Epidermal melanocyte (primary cell): ENCODE results near the gene IPP.
"Not testable (repeated sequence)": the region's sequence is repeated elsewhere in the genome, so short reads cannot be mapped to it uniquely, and the experiment has no call there.

Source experiments
- DNase-seq: peaks from one replicate; pipeline ENCODE4 v3.0.0; 2011; ENCODE audit warnings: low spot score; ENCODE audit not compliant: insufficient read length

The IPP gene

DNA sequence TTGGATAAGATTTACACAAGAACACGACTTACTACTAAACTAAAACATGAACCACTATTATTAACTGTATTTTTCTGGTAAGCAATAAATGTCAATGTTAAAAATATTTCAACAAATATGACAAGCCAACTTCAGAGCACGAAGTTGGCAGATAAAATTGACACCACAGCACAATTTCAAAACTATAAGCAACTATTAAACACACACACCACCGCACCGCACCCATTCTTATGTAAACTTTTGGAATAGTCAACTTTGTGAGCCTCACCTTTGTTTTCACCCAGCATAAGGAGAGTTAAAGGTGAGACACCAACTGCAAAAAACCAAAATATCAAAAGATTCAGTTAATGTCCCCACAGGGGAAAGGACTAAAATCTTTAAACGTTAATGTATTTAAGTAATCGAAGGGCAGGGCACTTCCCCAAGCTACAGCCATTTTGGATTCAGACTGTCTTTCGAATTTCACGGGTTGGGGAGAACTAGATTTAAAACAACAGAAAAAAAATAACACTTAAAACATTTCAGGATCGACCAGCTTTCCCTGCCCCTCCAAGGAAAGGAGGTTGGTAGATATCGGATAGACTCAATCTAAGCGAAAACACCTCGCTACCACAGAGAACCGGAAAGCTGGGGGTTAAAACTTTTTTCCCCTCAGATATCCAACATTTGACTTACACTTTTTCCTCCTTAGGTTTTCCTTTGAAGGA is 65.0 kb downstream of the IPP start:
- DNase-seq = no peak

DNA sequence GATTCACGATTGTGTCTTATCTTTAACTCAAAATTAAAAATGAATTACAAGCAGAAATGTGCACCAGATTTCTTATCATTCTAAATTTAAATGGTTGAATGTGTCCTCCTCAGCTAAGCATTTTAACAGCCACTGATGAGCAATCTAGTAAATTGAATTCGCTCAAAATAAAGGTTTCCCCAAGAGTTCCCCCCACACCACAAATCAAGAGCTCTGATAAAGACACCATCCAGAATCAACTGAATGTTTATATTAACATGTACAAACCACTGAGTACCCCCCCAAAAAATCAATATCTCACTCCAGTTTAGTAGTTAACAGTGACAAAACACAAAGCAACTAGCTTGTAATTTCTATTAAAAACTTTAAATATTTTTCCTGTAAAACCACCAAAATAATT is 66.1 kb downstream of the IPP start:
- DNase-seq = no peak

DNA sequence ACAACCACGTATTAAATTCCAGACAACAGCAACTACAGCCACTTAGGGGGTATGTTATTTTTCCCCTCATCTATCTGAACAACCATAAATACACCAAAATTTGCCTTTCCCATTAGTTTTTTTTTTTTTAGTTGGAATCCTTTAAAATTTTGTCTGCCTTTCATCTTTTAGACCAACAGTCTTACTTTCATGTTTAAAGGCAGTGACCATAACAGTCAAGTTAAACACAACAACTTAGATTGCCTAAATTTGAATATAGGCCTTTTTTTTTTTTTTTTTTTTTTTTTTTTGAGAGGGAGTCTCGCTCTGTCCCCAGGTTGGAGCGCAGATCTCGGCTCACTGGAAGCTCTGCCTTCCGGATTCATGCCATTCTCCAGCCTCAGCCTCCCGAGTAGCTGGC is 67.5 kb downstream of the IPP start:
- DNase-seq = no peak

DNA sequence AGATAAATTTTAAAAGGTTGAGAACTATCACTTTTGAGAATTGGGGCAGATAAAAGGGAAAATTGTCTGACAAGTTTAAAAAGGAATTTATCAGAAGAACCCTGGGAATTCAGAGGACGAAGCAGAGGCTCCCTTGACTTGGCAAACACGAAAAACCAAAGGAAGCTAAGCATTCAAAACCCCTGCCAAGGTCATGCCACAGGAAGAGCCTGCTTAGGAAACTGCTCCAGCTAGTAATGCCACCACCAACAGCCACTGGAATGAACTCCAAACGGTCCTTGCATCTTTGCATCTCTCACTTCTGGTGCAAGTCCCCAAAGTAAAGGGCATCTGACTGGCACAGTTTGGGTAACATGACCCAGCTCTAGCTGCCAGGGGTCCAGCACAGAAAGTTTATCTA is 71.3 kb downstream of the IPP start:
- DNase-seq = no peak

DNA sequence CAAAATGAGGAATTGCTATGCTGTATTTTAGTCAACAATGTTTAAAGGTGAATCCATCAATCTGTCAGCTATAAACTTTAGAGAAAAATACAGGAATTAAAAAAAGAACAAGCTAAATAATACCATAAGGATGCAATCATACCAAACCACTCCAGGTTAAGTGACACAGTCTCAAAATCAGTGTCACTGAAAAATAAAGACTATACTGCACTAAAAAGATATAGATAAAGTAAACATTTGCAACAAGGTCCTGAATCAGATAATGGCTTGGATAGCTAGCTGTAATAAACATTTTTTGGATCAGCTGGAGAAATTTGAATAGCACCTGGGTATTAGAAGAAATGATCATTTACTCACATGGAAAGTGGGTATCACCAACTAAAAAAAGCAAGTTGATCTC is 72.0 kb downstream of the IPP start:
- DNase-seq = no peak

DNA sequence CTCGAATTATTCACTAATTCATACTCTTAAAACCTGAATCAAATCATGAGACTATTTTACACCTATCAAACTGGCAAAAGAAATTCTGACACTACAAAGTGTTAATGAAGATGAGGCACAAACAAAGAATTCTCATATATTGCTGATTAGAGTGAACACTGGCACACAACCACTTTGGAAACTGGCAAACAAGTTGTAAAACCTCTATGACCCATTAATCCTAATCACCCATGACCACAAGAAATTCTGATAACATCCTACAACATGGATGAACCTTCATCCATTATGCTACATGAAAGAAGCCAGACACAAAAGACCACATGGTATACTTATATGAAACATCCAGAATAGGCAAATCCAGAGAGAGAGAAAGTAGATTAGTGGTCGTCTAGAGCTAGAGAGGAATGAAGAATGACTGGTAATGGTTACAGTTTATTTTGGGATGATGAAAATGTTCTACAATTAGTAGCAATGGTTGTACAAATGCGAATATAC is 72.7 kb downstream of the IPP start:
- DNase-seq = no peak

DNA sequence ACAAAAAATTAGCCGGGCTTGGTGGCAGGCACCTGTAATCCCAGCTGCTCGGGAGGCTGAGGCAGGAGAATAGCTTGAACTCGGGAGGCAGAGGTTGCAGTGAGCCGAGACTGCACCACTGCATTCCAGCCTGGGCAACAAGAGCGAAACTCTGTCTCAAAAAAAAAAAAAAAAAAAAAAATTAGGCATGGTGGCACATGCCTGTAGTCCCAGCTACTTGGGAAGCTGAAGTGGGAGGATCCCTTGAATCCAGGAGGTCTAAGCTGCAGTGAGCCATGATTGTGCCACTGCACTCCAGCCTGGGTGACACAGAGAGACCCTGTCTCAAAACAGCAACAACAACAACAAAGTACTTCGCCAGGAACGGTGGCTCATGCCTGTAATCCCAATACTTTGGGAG is 73.9 kb downstream of the IPP start:
- DNase-seq = not testable (repeated sequence)

DNA sequence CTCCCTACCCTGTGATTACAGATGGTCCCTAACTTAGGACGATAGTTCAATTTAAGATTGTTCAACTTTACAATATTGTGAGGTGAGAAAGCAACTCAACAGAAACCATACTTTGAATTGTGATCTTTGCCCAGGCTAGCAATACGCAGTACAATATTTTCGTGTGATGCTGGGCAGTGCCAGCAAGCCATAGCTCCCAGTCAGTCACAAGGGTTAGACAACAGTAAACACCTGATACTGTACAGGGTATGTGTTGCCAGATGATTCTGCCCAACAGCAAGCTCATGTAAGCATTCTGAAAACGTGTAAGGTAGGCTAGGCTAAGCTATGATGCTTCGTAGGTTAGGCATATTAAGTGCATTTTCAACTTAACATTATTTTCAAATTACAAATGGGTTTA is 76.0 kb downstream of the IPP start:
- DNase-seq = no peak

DNA sequence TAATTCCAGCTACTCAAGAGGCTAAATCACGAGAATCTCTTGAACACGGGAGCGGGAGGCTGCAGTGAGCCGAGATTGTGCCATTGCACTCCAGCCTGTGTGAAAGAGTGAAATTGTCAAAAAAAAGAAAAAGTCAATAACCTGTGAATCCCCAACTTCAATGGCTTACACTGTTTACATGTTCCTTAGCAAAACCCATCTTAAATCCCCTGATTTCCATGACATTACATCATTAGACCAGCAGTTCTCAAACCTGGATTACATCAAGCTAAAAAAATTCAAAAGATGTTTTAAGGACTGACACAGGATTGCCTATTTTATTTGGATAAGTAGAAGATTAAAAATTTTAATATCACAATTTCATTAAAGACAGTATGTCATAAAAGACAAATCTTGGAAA is 76.5 kb downstream of the IPP start:
- DNase-seq = no peak

DNA sequence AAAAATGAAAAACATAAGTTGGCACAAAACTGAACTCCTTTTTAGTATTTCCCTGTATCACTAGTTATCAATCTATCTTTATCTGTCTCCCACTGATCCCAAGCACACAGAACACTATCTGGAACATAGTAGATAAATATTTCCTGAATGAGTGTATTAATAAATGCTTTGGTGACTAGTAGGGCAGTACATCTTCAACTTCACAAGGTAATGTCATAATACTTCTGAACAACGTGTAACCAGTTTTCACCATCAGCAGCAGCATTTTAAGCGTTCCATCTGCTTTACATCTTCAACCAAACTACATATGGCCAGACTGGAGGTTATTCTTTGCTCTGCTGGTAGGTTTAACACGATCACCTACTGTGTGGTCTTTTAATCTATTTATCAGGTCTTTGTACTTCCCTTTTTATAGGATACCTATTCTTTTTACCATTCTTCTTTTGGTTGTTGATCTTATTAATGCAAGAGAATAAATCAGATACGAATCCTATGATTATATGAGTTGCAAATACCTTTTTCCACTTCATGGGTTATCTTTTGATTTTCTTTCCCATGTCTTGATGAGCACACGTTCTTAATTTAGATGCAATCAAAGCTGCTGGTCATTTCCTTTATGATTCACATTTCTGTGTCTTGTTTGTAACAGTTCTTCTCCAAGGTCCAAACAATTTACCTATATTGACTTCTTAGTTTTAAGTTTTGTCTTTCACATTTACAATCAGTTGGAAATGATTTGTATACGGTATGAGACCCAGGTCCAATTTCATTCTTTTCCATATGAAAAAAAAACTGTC is 80.4 kb downstream of the IPP start:
- DNase-seq = no peak

DNA sequence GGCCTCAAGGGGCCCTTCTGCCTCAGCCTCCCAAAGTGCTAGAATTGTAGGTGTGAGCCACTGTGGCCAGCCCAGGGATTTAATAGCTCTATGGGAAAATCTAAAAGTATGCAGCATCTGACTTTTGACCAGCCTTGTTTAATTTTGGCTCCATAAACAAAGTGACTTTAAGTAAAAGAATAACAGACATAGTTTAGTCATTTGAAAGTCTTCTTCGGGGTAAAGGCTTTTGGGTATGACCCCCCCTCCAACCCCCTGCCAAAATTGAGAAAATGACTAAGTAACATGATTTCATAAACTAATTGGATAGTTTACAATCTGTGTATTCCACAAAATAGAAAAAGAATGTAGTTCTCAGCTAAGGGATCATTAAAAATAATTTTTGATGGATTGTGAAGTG is 81.1 kb downstream of the IPP start:
- no peak for DNase-seq

DNA sequence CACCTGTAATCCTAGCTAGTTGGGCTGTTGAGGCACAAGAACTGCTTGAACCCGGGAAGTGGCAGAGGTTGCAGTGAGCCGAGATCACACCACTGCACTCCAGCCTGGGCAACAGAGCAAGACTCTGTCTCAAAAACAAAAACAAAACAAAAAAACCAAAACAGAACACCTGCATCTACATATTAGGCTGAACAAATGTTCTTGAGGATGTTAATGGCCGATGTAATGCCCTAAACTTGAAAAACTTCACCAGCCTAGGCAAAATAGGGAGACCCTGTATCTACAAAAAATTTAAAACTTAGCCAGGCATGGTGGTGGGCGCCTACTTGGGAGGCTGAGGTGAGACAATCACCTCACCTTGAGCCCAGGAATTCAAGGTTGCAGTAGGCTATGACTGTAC is 81.9 kb downstream of the IPP start:
- no peak for DNase-seq

DNA sequence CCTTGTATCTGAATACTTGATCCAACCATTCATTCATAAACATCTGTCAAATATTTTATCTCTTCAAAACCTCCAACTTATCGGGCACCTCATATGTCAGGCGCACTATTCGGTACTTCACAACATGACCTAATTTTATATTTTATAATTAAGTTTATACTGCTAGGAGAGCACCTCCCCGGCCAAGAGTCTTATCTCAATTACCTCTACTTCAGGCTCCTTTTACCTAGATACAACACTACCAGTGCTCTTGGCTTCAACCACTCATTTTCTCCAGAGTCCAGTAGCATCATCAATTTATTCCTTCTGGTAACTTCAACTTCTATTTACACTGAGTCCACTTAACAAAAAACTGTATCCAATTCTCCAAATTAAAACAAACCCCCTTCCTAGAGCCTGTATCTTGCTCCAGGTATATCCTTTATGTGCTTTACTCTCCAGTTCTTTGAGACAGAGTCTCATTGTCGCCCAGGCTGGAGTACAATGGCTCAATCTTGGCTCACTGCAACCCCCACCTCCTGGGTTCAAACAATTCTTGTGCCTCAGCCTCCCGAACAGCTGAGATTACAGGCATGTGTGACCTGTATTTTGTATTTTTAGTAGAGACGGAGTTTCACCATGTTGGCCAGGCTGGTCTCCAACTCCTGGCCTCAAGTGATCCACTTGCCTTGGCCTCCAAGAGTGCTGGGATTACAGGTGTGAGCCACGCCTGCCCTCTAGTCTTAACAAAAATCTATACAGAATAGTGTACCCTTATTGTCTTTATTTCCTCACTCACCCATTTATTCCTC is 82.9 kb downstream of the IPP start:
- DNase-seq = no peak

DNA sequence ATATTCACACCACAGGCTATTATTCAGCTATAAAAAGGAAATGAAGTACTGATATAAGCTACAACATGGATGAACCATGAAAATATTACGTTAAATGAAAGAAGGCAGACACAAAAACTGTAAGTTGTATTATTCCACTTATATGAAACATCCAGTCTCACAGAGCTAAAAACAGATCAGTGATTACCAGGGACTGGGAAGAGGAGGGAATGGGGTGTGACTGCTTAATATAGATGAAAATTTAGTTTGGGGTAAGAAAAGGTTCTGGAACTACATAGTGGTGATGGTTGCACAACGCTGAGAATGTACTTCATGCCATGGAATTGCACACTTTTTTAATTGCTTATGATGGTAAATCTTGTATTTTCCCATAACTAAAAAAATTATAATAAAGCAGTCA is 83.6 kb downstream of the IPP start:
- no peak for DNase-seq

DNA sequence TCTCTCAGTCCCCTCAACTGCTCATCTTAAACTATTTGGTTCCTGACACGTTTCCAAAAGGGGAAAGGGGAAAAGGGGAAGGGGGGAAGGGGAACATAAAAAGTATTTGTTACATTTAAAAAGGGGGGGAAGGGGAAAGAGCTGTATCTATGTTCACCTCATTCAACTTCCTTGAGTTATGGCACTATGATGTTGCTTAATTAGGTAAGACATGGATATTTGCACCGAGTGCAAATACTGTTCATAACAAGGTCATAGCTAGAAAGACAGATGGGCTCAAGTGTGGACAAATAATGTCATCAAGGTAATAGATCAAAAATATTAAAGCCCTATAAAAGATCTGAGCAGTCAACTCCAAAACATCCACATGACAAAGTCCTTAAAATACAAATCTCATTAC is 90.1 kb downstream of the IPP start:
- DNase-seq = no peak

DNA sequence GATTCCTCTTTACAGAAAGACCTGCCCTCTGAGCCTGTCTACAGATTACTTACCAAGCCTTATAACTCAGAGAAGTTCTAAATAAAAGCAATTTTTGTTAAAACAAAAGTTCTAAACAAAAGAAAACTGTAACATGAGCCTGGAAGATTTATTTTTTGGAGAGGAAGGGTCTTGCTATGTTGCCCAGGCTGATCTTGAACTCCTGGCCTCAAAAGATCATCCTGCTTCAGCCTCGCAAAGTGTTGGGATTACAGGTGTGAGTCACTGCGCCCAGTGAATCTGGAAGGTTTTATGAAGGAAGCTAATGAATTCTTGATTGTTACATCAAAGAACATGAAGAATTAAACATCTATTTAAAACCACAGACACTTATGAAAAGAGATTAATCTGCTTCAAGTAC is 91.2 kb downstream of the IPP start:
- no peak for DNase-seq

DNA sequence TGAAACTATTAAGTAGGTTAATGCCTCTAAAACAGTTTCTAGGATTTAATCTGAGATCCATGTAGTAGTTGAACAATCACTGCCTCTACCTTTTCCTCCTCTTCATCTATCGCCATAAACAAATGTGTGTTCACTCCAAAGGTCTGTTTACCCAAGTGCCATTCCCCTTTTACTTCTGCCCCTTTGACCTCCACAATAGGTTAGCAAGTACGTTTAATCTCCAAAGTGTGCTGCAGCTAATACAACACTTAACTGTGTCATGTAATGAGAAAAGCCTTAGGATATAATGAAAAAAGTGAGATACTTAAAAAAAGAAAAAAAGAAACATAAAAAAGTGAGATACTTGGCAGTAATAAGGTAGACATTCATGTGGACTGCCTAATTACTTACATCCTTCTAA is 92.3 kb downstream of the IPP start:
- DNase-seq = no peak

DNA sequence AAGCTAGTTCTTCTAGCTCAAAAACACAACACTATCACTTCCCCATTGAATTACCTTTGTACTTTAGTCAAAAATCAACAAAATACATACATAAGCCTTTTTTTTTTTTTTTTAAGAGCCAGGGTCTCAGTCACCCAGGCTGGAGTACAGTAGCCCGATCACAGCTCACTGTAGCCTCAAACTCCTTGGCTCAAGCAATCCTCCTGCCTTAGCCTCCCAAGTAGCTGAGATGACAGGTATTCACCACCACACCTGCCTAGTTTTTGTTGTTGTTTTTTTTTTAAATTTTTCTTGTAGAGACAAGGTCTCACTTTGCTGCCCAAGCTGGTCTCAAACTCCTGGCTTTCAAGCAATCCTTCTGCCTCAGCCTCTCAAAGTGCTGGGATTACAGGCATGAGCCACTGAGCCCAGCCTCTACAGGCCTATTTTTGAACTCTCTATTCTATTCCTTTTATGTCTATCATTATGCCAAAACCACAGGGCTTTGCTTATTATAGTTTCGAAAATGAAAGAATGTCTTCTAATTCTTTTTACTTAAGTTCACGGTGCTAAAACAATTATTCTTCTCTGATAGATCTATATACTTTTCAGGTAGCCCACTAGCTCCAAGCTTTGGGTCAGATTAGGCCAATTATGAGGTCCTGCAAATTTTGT is 93.8 kb downstream of the IPP start:
- no peak for DNase-seq

DNA sequence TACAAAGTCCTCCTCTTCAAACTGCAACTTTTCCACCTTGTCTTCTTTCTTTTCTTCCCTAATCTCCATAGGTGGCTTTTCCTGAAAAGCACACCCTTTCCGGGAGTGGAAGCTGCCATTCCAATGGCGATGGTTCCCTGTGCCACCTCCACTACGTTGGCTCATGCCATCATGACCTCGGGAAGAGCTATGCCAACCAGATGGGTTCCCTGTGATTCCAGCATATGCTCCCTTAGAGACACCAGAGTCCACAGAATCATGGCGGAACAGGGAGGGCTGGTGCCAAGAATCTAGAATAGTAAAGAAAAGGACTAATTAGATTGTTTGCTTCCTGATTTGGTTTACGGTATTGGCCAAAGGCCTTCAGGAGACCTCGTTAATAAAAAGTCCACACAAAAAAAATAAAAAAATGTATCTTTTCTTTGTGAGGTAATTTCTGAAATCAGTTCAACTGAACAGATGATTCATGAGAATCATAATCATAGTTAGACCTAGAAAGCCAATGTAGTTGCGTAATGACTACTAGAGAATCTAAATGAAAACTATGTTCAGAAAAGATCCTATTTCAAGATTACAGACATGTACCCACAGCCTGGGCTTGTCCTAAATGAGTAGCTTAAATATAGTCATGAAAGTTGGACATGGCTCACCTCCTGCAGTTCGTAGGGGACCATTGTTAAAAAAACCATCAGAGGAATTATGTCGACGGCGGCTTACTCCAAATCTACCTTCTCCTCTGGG is 95.7 kb downstream of the IPP start:
- no peak for DNase-seq
